Left colon (tissue), 2 donors: Measurements from ENCODE around the gene RASGEF1B. TPM values are rescaled to one million over a fixed set of nuclear protein-coding genes. Genes with fewer than 3 reads are reported as not detected.
A peak's percentile ranks its signal among the peaks of the same experiment; 100 is the strongest.

Source experiments
- ATAC-seq: fragments of 200-7000 bp; cut with Tn5 transposase; one replicate; pipeline ENCODE4 v1.9.1; 2020; ENCODE audit warnings: mild to moderate bottlenecking, moderate library complexity
- DNase-seq, 2 donors: peaks; one replicate each; pipeline ENCODE4 v3.0.0-alpha.2; 2020
- intact Hi-C, 2 donors: fragments of 100-400 bp; cut with DNase I in 1 of 2; cut with micrococcal nuclease in 1 of 2; formaldehyde crosslinking; loops; one replicate each; pipeline versions ENCODE4 v1.11.2 to v1.14.0; 2022; cut with DNase I, micrococcal nuclease
- total RNA-seq, 2 donors: library from RNA; stranded (reverse); fragmentation: NEBNext Ultra II Directional; extraction: Animal tissue kit (Norgen Biotek cat#: 25700); gene quantifications; one replicate each; pipeline ENCODE4 v1.2.1, GENCODE V29; 2021
- donor health status: DM: no; HTN: no; CAD: no.
- donor health status: DM: yes; HTN: yes; CAD: no.

RASGEF1B gene
- total RNA-seq, 2 donors from 2014 or later, result 13.5 to 24.1 TPM

DNA sequence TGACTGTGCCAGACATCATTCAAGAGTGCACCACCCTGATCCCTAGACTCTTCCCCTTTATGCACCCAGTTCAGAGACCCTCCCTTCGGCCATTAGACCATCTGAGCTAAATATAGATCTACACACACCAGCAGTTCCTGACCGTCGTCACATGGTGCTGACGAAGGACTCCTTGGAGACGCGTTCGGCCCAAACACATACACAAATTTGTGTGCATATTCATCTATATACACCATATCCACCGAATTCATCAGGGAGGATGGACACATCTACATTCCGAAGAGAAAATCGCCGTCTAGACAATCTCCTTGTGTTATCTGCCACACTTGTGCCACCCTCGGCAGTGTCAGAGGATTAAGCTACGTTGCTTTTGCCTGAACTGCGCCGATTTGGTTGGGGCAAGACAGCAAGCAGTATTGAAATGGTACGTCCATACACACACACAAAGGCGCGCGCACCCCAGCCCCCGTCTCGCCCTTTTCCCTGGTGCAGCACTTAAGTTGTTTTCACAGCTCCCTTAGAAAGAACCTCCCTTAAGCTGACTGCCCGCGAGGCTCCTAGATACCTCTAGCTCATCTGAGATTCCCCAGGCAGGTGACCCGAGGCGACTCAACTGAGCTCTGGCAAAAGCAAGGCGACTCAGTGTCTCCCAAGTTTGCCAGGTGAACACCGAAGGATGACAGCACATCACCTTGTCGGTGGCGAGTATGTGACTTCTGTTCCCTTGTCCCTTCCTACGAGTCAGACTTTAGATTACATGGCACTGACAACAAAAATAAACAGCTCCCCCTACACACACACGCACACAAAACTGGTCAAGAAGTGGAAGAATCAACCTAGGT lies 1.0 kb downstream of the RASGEF1B start:
- ATAC-seq, result peak; percentile 33
- DNase-seq, result peak; percentile 68 to 72
- intact Hi-C loops, result no loop called here

DNA sequence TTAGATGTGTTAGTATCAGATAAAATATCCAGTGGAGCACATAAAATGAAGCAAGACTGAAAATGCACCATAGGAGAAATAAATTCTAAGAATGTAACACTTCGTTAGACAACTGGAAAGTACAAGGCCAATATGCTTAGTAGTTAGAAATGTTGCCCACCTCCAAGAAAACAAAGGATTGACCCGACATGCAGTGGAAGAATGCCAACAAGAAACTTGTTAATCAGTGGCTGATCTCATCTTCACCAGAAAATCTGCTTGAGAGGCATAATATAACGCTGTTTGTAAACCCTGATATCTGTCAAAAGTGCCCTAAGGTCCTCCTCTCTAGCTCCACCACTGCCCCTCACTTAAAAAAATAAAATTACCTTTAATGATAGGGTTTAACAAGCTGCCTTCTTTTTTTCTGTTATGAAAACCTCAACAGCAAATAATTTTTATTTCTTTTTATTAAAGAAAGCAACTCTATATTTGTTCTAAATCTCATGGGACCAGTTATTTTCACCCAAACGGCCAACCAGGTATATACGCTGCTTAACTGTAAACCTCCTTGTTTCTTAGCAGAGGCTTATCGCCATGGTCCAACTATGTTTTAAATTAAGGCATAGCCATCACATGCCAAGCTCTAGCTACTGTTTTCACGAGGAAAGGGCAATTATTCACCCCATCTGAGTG lies 1.8 kb downstream of the RASGEF1B start:
- ATAC-seq (no peak), DNase-seq (no peak)
- intact Hi-C loops, result loop anchor here in 1 of 2 donors (10.0 kb wide), 1 partner anchor 375 kb away; no protein-coding TSS in a partner anchor

DNA sequence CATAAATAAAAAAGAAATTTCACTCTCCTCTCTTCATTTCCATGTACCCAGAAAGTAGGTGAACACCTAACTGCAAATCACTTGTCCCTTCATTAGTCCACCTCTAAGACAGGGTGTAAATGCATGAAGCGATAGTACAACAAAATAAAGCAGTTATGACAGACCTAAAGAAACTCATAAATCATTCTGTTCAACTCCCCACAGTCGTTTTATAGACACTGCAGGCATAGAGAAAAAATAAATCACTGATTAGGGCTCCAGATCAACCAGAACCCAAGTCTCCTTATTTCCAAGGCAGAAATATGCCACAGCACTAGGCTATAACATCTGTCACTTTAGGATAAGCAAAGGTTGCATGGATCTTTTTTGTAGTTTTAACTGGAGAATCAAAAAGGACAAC lies 3.0 kb downstream of the RASGEF1B start:
- no peak for DNase-seq
- ATAC-seq, result no peak
- intact Hi-C loops, result loop anchor here in 1 of 2 donors (10.0 kb wide), 1 partner anchor 376 kb away; no protein-coding TSS in a partner anchor

DNA sequence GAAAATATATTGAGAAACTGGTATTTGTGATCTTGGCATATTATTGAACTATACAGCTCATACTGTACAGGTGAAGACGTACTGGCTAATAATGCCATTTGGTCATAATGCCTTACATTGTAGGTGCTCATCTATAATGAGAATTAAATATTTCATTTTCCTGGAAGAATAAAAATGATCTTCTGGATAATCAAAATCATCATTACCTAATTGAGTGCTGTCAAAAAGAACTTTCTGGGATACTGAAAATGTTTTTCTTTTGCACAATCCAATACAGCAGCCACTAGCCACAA lies 4.1 kb downstream of the RASGEF1B start:
- DNase-seq (no peak), ATAC-seq (no peak)
- intact Hi-C loops, result loop anchor here (1.0 to 10.0 kb wide), 2 partner anchors 377 kb away; no protein-coding TSS in a partner anchor

DNA sequence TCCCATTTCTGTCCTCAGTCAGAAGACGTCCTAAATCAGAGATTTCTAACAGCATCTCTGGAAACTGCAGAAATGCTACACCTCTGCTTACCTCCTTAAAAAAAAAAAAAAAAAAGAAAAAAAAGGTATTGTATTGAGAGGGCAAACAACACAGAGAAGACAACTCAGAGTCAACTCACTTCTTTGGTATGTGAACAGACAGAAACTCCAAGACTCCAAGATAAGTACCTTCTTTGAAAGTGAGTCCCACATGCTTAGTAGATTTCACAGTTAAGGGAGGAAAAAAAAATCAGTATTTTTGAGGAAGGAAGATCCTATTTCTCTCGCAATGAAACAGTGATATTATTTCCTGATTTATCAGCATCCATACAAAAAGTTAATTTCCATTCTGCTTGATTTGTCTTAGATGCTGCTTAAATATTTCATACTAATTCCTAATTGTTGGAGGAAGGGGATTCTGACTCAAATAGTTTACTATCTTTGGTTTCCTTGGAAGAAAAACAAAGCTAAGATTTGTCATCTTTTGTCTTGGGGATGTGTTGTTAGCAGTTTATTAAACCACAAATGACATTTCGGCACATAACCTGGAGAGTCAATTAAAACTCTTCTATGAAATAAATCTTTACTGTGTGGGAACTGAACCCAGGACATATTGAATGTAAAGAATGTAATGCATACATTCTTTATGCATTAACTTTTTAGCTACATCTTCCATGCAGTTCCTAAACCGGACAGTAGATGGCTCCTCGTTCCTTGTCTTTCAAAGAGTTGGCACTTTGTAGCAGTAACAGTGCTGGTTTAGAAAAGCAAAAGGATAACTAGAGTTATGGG lies 4.7 kb downstream of the RASGEF1B start:
- intact Hi-C loops, result loop anchor here (1.0 to 10.0 kb wide), 2 partner anchors 377 to 378 kb away; no protein-coding TSS in a partner anchor

DNA sequence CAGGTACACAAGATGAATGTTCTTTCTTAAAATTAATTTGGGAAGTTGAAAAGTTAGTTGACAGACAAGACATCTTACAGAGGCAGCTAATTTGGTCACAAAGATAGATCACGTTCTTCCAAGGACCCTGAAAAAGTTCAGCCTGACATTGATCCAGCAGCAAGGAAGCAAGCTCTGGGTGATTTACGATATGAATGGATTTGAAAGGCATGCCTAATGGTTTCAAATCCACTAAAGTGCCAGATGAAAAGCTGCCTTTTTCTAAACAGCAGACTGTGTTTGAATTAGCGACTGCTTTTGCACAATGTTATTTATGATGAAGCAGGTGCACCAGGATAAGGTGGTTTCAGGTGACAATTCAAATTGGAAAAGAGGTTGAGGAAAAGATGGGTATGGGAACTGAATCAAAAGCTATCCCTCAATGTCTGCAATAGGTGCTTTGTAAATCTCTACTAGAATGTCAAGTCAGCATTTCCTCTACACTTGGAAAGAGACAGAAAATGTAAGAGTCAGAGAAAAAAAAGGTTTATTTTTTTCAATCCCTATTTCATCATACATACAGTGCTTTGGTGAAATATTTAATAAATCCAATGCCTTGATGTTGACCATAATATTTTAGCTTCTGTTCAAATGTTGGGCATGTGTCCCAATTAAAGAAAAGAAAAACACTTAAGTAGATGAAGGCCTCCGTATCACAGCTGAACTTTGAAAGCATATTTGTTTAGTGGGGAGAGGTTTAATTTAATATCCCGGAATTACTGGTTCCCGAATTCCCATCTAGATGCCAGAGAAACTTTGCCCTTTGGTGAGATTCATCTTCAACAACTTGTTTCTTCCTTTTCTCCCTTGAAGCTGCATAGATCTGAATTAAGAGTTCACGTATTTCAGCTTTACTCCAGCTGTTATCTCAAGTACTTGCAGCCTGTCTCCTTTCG lies 6.0 kb downstream of the RASGEF1B start:
- intact Hi-C loops, result loop anchor here in 1 of 2 donors (10.0 kb wide), 1 partner anchor 379 kb away; no protein-coding TSS in a partner anchor
- DNase-seq (no peak), ATAC-seq (peak; percentile 68)

More for the DNA sequence above, 4.7 kb downstream of the RASGEF1B start:
- peak; percentile 61 to 86 for DNase-seq
- no peak for ATAC-seq

DNA sequence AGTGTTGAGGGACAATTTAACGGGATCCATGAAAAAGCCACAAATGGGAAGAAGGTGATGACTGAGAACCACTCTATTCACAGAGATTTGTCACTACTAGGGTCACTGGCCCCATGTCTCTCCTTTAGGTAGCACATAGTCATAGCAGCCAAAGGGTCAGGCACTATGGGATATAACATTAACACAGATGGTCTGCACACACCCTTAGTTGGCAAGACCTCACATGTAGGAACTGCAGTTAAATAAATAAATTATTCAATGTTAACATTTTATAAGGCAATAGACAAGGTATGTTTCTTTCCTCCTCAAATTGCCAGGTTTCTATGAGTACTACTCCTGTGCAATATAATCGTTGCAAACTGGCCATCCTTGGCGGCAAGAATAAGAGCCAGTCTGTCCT lies 10.9 kb downstream of the RASGEF1B start:
- peak; percentile 79 for ATAC-seq
- intact Hi-C loops, result loop anchor here in 1 of 2 donors (10.0 kb wide), 1 partner anchor 384 kb away; no protein-coding TSS in a partner anchor
- DNase-seq, result no peak

DNA sequence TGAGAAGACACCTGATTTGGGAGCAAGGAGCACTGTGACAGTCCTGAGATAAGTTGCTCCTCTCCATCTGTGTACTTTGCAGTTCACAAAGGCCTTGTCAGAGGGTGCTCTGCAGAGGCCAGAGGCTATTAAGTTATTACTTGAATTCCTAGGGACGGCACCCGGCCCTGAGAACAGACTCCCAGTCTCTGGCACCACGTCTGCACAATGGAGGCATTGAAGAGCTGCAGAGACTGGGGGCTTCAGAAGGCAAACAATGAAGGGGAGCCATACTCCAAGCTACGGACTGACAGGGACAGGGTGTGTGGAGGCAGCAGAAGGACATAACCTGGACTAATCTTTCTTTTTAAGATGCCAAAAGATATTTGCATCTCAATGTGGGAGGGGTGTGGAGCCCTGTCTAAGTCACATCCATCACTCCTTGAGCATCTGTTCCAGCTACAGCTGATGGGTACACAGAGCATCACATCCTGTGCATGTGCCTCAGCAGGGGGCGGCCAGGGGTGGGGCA lies 11.5 kb downstream of the RASGEF1B start:
- intact Hi-C loops, result loop anchor here in 1 of 2 donors (10.0 kb wide), 1 partner anchor 385 kb away; no protein-coding TSS in a partner anchor
- ATAC-seq (no peak), DNase-seq (no peak)

DNA sequence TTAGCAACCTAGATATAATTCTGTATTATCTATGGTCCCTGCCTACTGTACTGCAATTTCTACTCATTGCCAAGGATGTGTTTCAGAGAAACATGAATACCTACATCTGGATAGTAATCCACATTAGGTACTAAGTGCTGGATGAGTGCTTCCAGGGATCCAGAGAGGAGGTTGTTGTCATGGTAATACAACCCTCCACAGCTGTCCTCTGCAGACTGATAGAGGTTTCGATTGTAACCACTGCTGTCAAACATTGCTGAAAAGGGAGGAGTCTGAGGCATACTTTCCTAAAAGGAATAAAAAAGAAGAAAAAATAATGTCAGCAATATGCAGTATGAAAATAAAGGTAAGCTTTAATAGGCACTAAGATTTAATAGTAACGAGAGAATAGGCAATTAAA lies 12.5 kb downstream of the RASGEF1B start:
- intact Hi-C loops, result no loop called here
- ATAC-seq, result no peak
- DNase-seq, result no peak

DNA sequence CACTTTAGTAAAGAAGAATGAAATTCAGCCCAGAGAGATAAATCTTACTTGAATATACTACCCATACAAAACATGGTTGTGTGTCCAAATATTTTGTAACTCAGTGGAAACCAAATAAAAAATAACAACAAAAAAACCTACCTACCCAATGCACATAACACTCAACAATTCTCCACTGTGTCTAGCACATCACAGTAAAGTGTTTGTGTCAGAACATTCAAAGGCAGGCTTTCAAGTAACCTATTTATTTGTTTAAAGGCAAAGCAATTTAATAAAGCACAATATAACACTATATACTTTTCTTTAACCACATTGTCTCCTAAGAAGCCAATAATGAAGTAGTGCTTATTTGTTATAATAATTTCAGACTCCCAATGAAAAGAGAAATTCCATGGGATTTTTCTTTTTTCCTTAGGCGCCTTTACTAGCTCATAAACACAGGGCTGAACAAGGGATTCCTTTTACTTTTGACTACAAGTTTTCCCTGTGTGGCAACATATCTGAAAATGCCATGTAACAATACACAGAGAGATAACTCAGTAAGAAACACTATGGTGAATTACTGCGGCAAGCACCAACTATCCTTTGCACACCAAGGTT lies 13.7 kb downstream of the RASGEF1B start:
- intact Hi-C loops, result no loop called here
- ATAC-seq (no peak), DNase-seq (no peak)

DNA sequence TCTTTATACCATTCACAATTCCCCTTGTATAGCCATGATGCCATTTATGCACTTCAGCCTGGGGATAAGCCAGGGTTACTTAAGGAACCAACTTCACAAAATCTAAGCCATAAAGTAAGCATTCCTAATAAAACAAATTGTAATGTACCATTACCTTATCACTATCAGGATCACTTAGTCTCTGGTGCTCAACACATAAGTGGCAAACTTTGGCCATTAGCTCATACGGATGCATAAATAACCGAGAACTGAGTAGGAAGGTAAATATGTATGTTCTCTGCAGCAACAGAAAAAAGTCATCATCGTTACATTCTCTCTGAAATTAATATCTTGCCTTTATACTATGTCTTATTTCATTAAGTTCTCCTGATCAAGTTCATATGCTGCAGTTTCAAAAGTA lies 14.4 kb downstream of the RASGEF1B start:
- DNase-seq, result no peak
- intact Hi-C loops, result no loop called here
- no peak for ATAC-seq

DNA sequence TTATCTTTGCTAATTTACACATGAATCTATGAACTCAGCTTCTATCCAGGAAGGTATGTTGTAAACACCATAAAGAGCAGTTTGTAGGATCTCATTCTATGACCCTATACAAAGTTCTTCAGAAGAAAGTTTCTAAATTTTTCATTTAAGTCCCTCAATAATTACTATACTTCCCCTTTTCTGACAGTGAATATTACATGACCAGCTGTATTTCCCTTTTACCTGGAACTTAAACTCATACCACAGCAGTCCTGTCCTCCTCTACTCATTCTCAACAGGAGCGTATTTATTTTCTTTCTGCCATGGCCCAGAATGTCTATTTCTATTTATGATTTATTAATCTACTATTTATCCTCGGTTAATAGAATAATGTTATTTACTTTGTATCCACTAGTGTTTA lies 15.8 kb downstream of the RASGEF1B start:
- no peak for ATAC-seq
- intact Hi-C loops, result no loop called here
- DNase-seq, result no peak

DNA sequence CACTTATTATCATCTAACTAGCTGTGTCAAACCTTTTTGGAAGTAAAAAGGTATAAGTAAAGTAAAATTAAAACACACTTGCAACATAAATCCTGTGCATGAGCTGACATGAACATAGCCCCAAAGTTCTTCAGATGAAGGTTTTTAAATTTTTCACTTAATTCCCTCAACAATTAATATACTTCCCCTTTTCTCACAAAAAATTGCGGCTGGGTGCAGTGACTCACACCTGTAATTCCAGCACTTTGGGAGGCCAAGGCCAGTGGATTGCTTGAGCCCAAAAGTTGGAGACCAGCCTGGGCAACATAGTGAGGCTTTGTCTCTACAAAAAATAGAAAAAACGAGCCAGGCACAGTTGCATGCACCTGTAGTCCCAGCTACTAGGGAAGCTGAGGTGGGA lies 16.8 kb downstream of the RASGEF1B start:
- ATAC-seq, result no peak
- intact Hi-C loops, result no loop called here

DNA sequence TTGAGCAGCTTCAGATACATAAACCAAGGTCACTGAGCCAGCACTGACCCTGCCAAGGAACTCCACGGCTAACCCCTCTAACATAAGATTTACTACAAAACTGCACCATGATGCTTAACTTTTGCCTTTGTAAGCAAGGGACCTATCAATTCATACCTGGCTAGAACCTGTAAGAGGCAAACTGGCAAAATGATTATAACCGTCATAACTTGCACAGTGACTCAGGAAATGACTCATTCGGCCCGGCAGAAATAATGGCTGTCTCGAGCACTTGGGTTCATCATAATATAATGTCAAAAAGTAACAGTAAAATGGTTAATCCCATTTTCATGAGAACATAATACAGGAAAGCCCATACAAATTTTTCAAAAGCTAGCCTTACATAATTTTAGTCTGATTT lies 17.2 kb downstream of the RASGEF1B start:
- intact Hi-C loops, result no loop called here
- ATAC-seq (peak; percentile 87), DNase-seq (peak in 1 of 2 donors; percentile 34)

More for the DNA sequence above, 16.8 kb downstream of the RASGEF1B start:
- no peak for DNase-seq

DNA sequence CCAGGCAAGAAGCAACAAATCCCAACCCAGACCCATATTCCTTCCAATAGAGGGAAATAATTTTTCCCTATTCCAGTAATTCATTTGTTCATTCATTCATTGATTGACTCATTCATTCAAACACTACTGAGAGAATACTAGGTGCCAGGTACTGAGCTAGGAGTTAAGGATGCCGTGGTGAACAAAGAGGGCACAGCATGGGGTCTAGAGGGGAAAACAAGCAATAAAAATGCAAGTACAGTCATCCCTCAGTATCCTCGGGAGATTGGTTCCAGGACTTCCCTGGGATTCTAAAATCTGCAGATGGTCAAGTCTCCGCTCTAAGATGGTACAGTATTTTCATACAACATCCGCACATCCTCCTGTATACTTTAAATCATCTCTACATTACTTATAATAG lies 18.7 kb downstream of the RASGEF1B start:
- intact Hi-C loops, result no loop called here
- no peak for DNase-seq
- ATAC-seq, result no peak

DNA sequence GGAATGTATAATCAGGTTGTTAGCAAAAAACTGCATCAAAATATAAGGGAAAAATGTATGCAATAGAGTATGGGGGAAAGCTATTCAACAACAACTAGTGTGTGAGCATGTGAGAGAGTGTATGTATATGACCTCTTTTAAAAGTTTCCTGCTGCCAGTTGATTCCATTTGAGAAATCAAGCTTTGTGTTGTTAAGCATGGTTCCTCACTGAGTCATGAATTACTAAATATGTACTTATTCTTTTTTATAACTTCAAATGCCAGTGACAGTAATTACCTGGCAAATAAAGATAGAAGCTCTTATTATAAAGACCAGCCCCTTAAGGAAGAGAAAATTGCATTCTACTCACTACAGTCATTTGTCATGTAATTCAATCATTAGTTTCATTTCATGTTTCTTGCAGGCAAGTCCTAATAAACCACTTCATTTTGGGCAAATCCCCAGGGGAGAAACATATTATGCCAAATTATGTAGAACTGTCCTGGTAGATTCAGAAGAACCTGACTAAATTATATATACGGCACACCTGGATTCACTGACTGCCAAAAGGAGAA lies 19.2 kb downstream of the RASGEF1B start:
- peak; percentile 59 for ATAC-seq
- intact Hi-C loops, result no loop called here
- no peak for DNase-seq

DNA sequence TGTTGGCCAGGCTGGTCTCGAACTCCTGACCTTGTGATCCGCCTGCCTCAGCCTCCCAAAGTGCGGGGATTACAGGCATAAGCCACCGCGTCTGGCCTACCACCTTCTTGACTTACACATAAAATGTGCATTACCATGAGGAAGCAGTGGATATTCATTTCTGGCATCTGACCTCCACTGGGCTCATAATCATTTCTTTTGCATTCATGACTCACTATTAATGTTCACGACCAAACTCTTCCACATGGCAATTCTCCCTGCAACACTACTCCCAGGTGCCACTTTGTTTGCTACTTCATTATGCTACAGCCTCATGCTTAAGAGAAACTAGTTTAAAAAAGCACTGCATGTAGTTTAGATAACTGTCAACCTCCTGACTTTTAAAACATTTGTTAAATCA lies 22.7 kb downstream of the RASGEF1B start:
- intact Hi-C loops, result no loop called here
- no peak for ATAC-seq

More for the DNA sequence above, 22.7 kb downstream of the RASGEF1B start:
- no peak for DNase-seq
